Naive thymus-derived CD4-positive, alpha-beta T cell (primary cell): Measurements from ENCODE around the gene ADAMTS9. TPM values are rescaled to one million over a fixed set of nuclear protein-coding genes. Genes with fewer than 3 reads are reported as not detected.

Source experiments
- ATAC-seq: fragments of 150-1000 bp; cut with Tn5 transposase; 2 replicates; pipeline ENCODE4 v1.10.0; 2021; ENCODE audit warnings: mild to moderate bottlenecking, moderate library complexity
- CTCF ChIA-PET: fragments of 350-600 bp; sonication (Branson Sonifier 250); formaldehyde crosslinking; loops from one replicate; lab custom pipeline; 2021; ENCODE audit warnings: antibody characterized with exemption; lab: Charles Lee
- POLR2A ChIA-PET: fragments of 350-600 bp; sonication (Branson Sonifier 250); formaldehyde crosslinking; loops from one replicate; lab custom pipeline; 2021; ENCODE audit warnings: antibody characterized with exemption, inconsistent platforms; lab: Charles Lee
- DNase-seq, 9 donors: peaks; one replicate each; pipeline versions ENCODE4 v3.0.0 to v3.0.0-alpha.2; 2020 to 2022; ENCODE audit warnings: mixed read lengths in 1 of 9
- H3K27ac ChIP-seq: one replicate; pipeline ENCODE4 v1.7.0; 2013; ENCODE audit warnings: mild to moderate bottlenecking, low read depth, low read length, moderate library complexity
- H3K27me3 ChIP-seq, 2 donors: one replicate each; pipeline ENCODE4 v1.7.0; 2013; ENCODE audit warnings: low read length in 2 of 2, mild to moderate bottlenecking in 2 of 2, moderate library complexity in 2 of 2; ENCODE audit not compliant: control insufficient read depth in 2 of 2, insufficient read depth in 2 of 2
- H3K36me3 ChIP-seq, 3 experiments: 1 replicate in 2 of 3; 2 replicates in 1 of 3; pipeline ENCODE4 v1.7.0; 2013; ENCODE audit warnings: low read length in 3 of 3, mild to moderate bottlenecking in 3 of 3, moderate library complexity in 1 of 3; ENCODE audit not compliant: insufficient read depth in 3 of 3, control insufficient read depth in 2 of 3
- H3K4me1 ChIP-seq, 2 donors: one replicate each; pipeline ENCODE4 v1.7.0; 2013; ENCODE audit warnings: low read length in 2 of 2, mild to moderate bottlenecking in 2 of 2, moderate library complexity in 1 of 2; ENCODE audit not compliant: control insufficient read depth in 2 of 2, insufficient read depth in 2 of 2
- H3K4me3 ChIP-seq: 2 replicates; pipeline ENCODE4 v1.7.0; 2013; ENCODE audit warnings: mild to moderate bottlenecking, low read length
- H3K9me3 ChIP-seq, 3 experiments: 1 replicate in 2 of 3; 2 replicates in 1 of 3; pipeline ENCODE4 v1.7.0; 2013; ENCODE audit warnings: low read length in 3 of 3; ENCODE audit not compliant: control insufficient read depth in 2 of 3
- H3K27ac Mint-ChIP-seq, 9 donors: one replicate each; pipeline ENCODE4 v1.8.0; 2020 to 2022; ENCODE audit warnings: mixed read lengths in 9 of 9, mild to moderate bottlenecking in 8 of 9, moderate library complexity in 5 of 9, inconsistent platforms in 2 of 9
- H3K27me3 Mint-ChIP-seq, 5 donors: one replicate each; pipeline ENCODE4 v1.8.0; 2021 to 2022; ENCODE audit warnings: mixed read lengths in 5 of 5, mild to moderate bottlenecking in 1 of 5
- H3K36me3 Mint-ChIP-seq, 5 donors: one replicate each; pipeline ENCODE4 v1.8.0; 2020 to 2022; ENCODE audit warnings: mixed read lengths in 5 of 5, mild to moderate bottlenecking in 3 of 5, inconsistent platforms in 1 of 5
- H3K4me1 Mint-ChIP-seq, 7 donors: one replicate each; pipeline ENCODE4 v1.8.0; 2020 to 2022; ENCODE audit warnings: mixed read lengths in 7 of 7, mild to moderate bottlenecking in 3 of 7, inconsistent platforms in 1 of 7
- H3K4me3 Mint-ChIP-seq, 10 donors: one replicate each; pipeline ENCODE4 v1.8.0; 2020 to 2022; ENCODE audit warnings: mild to moderate bottlenecking in 10 of 10, mixed read lengths in 10 of 10, moderate library complexity in 6 of 10, inconsistent platforms in 2 of 10
- H3K9me3 Mint-ChIP-seq, 11 donors: one replicate each; pipeline ENCODE4 v1.8.0; 2020 to 2022; ENCODE audit warnings: mixed read lengths in 11 of 11, mild to moderate bottlenecking in 4 of 11, inconsistent platforms in 1 of 11, moderate library complexity in 1 of 11
- intact Hi-C, 2 donors: fragments of 100-400 bp; cut with micrococcal nuclease; formaldehyde crosslinking; loops; one replicate each; pipeline ENCODE4 v1.15.1; 2023
- polyA plus RNA-seq, 2 donors: library from polyadenylated mRNA; unstranded; fragments of 300-500 nt; fragmentation: Illumina TruSeq; gene quantifications; one replicate each; pipeline ENCODE4 v1.2.3, GENCODE V29; 2021
- total RNA-seq, 6 experiments: library from RNA in 5 of 6; stranded (reverse) in 5 of 6; gene quantifications; 1 replicate in 5 of 6; 2 replicates in 1 of 6; pipeline ENCODE4 v1.2.3 and lab custom pipeline; 2021 to 2026

Gene ADAMTS9
- total and polyA plus RNA-seq, 7 experiments from 2014 or later, result not detected

- H3K27me3 Mint-ChIP-seq, result peaks cover 6 to 52% (median 25%) of the 10 kb centered on the region in 5 donors
- Histone ChIP-seq H3K27ac (no peak overlapping the region), H3K27me3 (no peaks in the 10 kb centered on the region), H3K36me3 (no peaks in the 10 kb centered on the region), H3K4me1 (no peaks in the 10 kb centered on the region), H3K9me3 (no peaks in the 10 kb centered on the region), H3K4me3 (no peak overlapping the region)
- POLR2A ChIA-PET, result no interaction called here
- ATAC-seq (no peak), DNase-seq (no peak)
- H3K4me1 Mint-ChIP-seq, result peaks cover 0 to 11% (median 2%) of the 10 kb centered on the region in 7 donors
- H3K36me3 Mint-ChIP-seq, result no peaks in the 10 kb centered on the region
- intact Hi-C loops, result no loop called here
- CTCF ChIA-PET, result no interaction called here
- H3K27ac Mint-ChIP-seq, result no peak overlapping the region
- no peak overlapping the region for H3K4me3 Mint-ChIP-seq
- peaks cover 0 to under 1% (median 0%) of the 10 kb centered on the region in 11 donors for H3K9me3 Mint-ChIP-seq
Measured at GRCh38 chr3:64467255-64467944, 220.4 kb downstream of the ADAMTS9 start.
